Gastrocnemius medialis (tissue), 4 donors: ENCODE results near the gene ISG15. TPM values are rescaled to one million over a fixed set of nuclear protein-coding genes. Genes with fewer than 3 reads are reported as not detected.
A peak's percentile ranks its signal among the peaks of the same experiment; 100 is the strongest.

ENCODE experiments used
- ATAC-seq, 2 donors: fragments of 150-250 bp; one replicate each; pipeline ENCODE4 v1.9.1; 2016
- DNase-seq, 2 donors: peaks; one replicate each; pipeline ENCODE4 v3.0.0-alpha.2; 2019
- H3K27ac ChIP-seq, 4 donors: fragments of 200-600 bp; sonication (generic); 1 replicate in 1 of 4; 2 replicates in 3 of 4; pipeline ENCODE4 v1.5.1; 2016 to 2018; ENCODE audit warnings: mild to moderate bottlenecking in 2 of 4, moderate library complexity in 1 of 4
- H3K27me3 ChIP-seq, 3 donors: fragments of 200-600 bp; sonication (generic) in 2 of 3; 1 replicate in 1 of 3; 2 replicates in 2 of 3; pipeline versions ENCODE4 v1.5.1 to v1.6.0; 2016 to 2019; ENCODE audit warnings: mild to moderate bottlenecking in 1 of 3, moderate library complexity in 1 of 3
- H3K36me3 ChIP-seq, 2 donors: fragments of 200-600 bp; sonication (generic) in 1 of 2; one replicate each; pipeline ENCODE4 v1.5.1; 2017 to 2018
- H3K4me1 ChIP-seq, 2 donors: fragments of 200-600 bp; sonication (generic) in 1 of 2; one replicate each; pipeline ENCODE4 v1.5.1; 2016 to 2017; ENCODE audit warnings: mild to moderate bottlenecking in 2 of 2
- H3K4me3 ChIP-seq, 4 donors: fragments of 200-600 bp; sonication (generic) in 3 of 4; 1 replicate in 1 of 4; 2 replicates in 3 of 4; pipeline ENCODE4 v1.5.1; 2016 to 2019; ENCODE audit warnings: mild to moderate bottlenecking in 2 of 4
- H3K9me3 ChIP-seq, 3 donors: fragments of 200-600 bp; sonication (generic) in 2 of 3; 1 replicate in 1 of 3; 2 replicates in 2 of 3; pipeline ENCODE4 v1.5.1; 2016 to 2019
- CTCF ChIP-seq, 5 experiments: fragments of 450-650 bp in 3 of 5; fragments of 200-600 bp in 2 of 5; sonication (generic) in 2 of 5; IDR thresholded peaks in 4 of 5; conservative IDR thresholded peaks in 1 of 5; 1 replicate in 4 of 5; 2 replicates in 1 of 5; pipeline ENCODE4 v1.5.1; 2016 to 2019; ENCODE audit warnings: antibody characterized with exemption in 5 of 5, mild to moderate bottlenecking in 3 of 5, moderate library complexity in 3 of 5
- POLR2A ChIP-seq, 2 donors: fragments of 450-650 bp; IDR thresholded peaks; one replicate each; pipeline ENCODE4 v1.6.1; 2017; ENCODE audit warnings: antibody characterized with exemption in 2 of 2, mild to moderate bottlenecking in 2 of 2, moderate library complexity in 2 of 2
- in situ Hi-C, 4 donors: fragments of 200-750 bp; cut with MboI; loops; one replicate each; pipeline versions ENCODE4 v1.15.0 to v1.8.0; 2017; ENCODE audit warnings: low sequenced_read_pairs in 4 of 4
- intact Hi-C: fragments of 100-400 bp; cut with DNase I; formaldehyde crosslinking; loops from one replicate; pipeline ENCODE4 v1.15.1; 2023; ENCODE audit warnings: low total_unique reads
- total RNA-seq, 4 donors: library from RNA; depleted of rRNA; stranded (reverse); fragments of >200 nt; gene quantifications; one replicate each; pipeline versions ENCODE4 v1.1.0 to v1.2.3, GENCODE V29; 2016

ISG15 gene
- total RNA-seq: 10 to 100 TPM in 2 of 4 donors, 1 to 10 TPM in 2; 4.3 to 37.6 (median 10.2) TPM

- peak within 1 kb of the TSS; percentile 81 to 86 (median 84) for H3K27ac ChIP-seq
- no peaks in the 10 kb centered on the region for H3K27me3 ChIP-seq
- peaks cover 0 to 10% of the 10 kb centered on the region in 2 donors for H3K4me1 ChIP-seq
- H3K4me3 ChIP-seq: peak within 1 kb of the TSS; percentile 71 to 84 (median 75)
- no peak for TF ChIP-seq CTCF (IDR thresholded peaks at IDR 0.05 in 4 of 5, conservative IDR thresholded peaks at IDR 0.05 in 1 of 5)
- TF ChIP-seq POLR2A (IDR thresholded peaks at IDR 0.05): peak; percentile 66 to 85
- no peaks in the 10 kb centered on the region for H3K36me3 ChIP-seq
- peak; percentile 73 to 86 for DNase-seq
- intact Hi-C loops (loop anchor here (1.0 kb wide), 1 partner anchor 13 kb away; the partner anchor contains the start of gene HES4), in situ Hi-C loops (no loop called here)
- H3K9me3 ChIP-seq: no peaks in the 10 kb centered on the region
- ATAC-seq: peak; percentile 90 to 95
Observed at GRCh38 chr1:1013105-1013921, at the start of gene ISG15. Gene ISG15 (plus strand): TSS chr1:1013497. CDS start chr1:1013574, 77 bp downstream.

GRCh38 chr1:963746-964525 is 49.4 kb upstream of the ISG15 start:
- H3K4me1 ChIP-seq: peaks cover 5 to 16% of the 10 kb centered on the region in 2 donors
- peaks cover 2 to 22% (median 8%) of the 10 kb centered on the region in 3 donors for H3K27me3 ChIP-seq
- TF ChIP-seq CTCF (IDR thresholded peaks at IDR 0.05 in 4 of 5, conservative IDR thresholded peaks at IDR 0.05 in 1 of 5) (no peak), POLR2A (IDR thresholded peaks at IDR 0.05) (no peak)
- in situ Hi-C loops (no loop called here), intact Hi-C loops (loop anchor here (5.0 kb wide), 1 partner anchor 57 kb away; no protein-coding TSS in a partner anchor)
- H3K4me3 ChIP-seq: no peak overlapping the region
- peak in 1 of 2 donors; percentile 15 for DNase-seq
- H3K9me3 ChIP-seq: no peaks in the 10 kb centered on the region
- H3K36me3 ChIP-seq: peaks cover 0 to 2% of the 10 kb centered on the region in 2 donors
- H3K27ac ChIP-seq: no peak overlapping the region
- no peak for ATAC-seq

- DNase-seq (no peak), ATAC-seq (no peak)
- peaks cover 0 to 2% of the 10 kb centered on the region in 2 donors for H3K36me3 ChIP-seq
- H3K4me3 ChIP-seq: no peak overlapping the region
- H3K4me1 ChIP-seq: peaks cover 5 to 11% of the 10 kb centered on the region in 2 donors
- TF ChIP-seq CTCF (IDR thresholded peaks at IDR 0.05 in 4 of 5, conservative IDR thresholded peaks at IDR 0.05 in 1 of 5) (no peak), POLR2A (IDR thresholded peaks at IDR 0.05) (no peak)
- in situ Hi-C loops (no loop called here), intact Hi-C loops (loop anchor here (5.0 kb wide), 1 partner anchor 58 kb away; no protein-coding TSS in a partner anchor)
- no peak overlapping the region for H3K27ac ChIP-seq
- H3K9me3 ChIP-seq: no peaks in the 10 kb centered on the region
- H3K27me3 ChIP-seq: peaks cover 2 to 24% (median 11%) of the 10 kb centered on the region in 3 donors
Observed at GRCh38 chr1:964691-965525, 48.4 kb upstream of the ISG15 start.

- peak overlapping the region in 2 of 4 donors; percentile 66 for H3K4me3 ChIP-seq
- TF ChIP-seq CTCF (IDR thresholded peaks at IDR 0.05 in 4 of 5, conservative IDR thresholded peaks at IDR 0.05 in 1 of 5): no peak
- no peak for TF ChIP-seq POLR2A (IDR thresholded peaks at IDR 0.05)
- H3K27ac ChIP-seq: no peak overlapping the region
- DNase-seq (no peak), ATAC-seq (no peak)
- peaks cover 0 to 2% of the 10 kb centered on the region in 2 donors for H3K36me3 ChIP-seq
- in situ Hi-C loops (no loop called here), intact Hi-C loops (no loop called here)
- no peaks in the 10 kb centered on the region for H3K9me3 ChIP-seq
- peaks cover 5 to 31% (median 16%) of the 10 kb centered on the region in 3 donors for H3K27me3 ChIP-seq
- H3K4me1 ChIP-seq: peaks cover 5 to 7% of the 10 kb centered on the region in 2 donors
Observed at GRCh38 chr1:965526-966134, 47.7 kb upstream of the ISG15 start.
